GM12872 (cell line): Measurements from ENCODE around the gene ZYX.

Experiments
- TF ChIP-seq, protein P1 (sequence below): IDR thresholded peaks from 3 replicates; pipeline ENCODE4 v1.5.1; 2011; ENCODE audit warnings: low read depth, mild to moderate bottlenecking, low read length, moderate library complexity; ENCODE audit not compliant: insufficient read depth

ZYX gene

DNA sequence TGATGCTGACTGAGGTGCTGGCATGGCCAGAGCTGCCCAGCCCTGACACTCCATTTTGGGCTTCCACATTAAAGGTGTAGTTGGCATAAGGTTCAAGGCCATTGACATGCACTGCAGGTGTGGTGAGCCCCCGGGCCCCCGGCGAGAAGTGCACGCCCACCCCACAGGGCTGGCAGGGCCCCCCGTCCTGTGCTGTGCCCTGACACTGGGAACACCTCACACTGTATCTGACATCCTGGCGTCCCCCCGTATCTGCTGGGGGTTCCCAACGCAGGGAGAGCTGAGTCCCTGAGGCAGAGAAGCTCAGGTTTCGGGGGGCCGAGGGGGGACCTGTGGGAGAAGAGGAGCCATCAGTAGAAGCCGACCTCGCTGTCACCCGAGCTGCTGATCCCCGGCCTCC, 17.5 kb downstream of the ZYX start:
- TF ChIP-seq, protein P1, sequence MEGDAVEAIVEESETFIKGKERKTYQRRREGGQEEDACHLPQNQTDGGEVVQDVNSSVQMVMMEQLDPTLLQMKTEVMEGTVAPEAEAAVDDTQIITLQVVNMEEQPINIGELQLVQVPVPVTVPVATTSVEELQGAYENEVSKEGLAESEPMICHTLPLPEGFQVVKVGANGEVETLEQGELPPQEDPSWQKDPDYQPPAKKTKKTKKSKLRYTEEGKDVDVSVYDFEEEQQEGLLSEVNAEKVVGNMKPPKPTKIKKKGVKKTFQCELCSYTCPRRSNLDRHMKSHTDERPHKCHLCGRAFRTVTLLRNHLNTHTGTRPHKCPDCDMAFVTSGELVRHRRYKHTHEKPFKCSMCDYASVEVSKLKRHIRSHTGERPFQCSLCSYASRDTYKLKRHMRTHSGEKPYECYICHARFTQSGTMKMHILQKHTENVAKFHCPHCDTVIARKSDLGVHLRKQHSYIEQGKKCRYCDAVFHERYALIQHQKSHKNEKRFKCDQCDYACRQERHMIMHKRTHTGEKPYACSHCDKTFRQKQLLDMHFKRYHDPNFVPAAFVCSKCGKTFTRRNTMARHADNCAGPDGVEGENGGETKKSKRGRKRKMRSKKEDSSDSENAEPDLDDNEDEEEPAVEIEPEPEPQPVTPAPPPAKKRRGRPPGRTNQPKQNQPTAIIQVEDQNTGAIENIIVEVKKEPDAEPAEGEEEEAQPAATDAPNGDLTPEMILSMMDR, result no peak

DNA sequence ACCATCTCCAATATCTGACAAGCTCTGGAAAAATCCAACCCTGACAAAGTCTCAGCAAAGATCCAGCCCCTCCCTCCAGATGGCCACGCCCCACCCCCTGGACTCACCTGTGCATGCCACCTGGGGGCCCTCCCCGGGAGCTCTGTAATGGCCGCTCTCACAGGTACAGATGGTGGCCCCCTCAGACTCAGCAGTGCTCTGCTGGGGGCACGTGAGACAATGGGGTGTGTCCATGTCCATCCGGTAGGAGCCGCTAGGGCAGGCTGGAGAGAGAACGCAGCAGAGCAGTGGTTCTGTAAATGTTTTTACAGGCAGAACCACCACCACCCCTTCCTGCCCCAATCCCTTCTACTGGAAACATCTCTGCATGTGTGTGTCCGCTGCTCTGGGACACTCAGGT, 18.0 kb downstream of the ZYX start:
- TF ChIP-seq, protein P1, result no peak

DNA sequence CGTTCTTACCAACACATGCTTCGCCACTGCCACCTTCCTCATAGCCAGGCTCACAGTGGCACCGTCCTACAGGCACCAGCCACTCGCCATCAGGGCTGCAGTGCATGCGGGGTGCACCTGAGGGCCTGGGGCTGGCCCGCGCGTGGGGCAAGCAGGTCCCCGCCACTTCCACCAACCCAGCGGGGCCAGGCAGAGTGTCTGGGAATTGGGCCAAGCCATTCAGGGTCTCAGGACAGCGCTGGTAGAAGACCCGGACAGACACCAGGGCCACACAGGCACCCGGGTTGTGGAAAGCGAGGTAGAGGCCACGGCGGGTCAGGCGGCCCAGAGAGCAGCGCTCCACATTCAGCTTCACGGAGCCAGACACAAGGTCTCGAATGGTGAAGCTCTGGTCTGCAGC, 18.5 kb downstream of the ZYX start:
- TF ChIP-seq, protein P1, result no peak

DNA sequence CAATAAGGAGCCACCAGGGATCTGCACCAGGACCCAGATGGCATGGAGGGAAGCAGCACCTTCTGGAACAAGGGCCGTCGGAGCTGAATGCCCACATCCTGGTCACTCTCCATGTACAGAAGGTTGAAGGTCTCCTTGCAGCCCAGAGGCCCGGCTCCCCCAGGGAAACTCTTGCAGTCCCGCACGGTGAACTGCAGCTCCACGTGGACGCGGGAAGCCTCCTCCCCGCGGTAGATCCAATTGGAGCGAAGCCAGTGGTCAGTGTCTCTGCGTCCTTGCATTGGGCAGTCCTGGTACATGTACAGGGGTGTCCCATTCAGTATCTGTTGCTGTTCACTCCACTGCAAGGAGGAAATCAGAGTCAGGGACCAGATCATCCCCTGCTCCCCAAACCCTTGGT, 20.1 kb downstream of the ZYX start:
- TF ChIP-seq, protein P1, result no peak

DNA sequence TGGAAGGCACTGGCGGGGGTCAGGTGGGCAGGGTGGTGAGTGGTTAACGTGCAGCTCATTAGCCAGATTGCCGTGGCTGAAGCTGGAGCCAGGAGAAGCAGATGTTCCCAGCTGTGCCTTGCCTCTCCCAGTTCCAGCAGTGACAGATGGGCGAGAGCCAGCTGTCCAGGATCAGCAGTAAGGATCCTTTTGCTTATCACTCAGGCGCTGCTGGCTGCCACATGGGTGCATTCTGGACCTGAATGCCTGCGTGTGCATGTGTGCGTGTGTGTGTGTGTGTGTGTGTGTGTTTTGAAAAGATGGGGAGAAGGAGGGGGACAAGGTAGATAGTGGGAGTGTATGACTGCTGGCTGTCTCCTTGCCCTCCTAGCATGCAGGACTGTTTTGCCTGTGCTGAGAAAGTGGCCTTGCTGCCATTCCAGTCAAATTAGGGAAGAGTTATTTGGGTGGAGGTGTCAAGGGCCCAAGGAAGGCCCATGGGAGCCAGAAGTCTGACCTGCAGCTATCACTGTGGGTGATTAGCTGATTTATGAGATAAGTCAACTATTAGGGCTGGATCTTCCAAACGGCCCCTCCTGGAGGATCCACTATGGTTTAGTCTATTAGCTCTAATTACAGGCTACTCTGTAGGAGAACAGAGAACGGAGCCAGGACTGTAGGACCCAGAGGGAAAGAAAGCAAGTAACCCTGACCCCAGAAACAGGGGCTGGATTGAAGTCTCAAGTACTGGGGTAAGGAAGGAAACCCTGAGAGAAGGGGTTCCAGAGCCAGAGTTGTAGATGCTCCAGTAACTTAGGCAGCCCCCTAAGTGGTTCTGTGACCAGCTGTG, 24.2 kb downstream of the ZYX start:
- TF ChIP-seq, protein P1, result no peak

DNA sequence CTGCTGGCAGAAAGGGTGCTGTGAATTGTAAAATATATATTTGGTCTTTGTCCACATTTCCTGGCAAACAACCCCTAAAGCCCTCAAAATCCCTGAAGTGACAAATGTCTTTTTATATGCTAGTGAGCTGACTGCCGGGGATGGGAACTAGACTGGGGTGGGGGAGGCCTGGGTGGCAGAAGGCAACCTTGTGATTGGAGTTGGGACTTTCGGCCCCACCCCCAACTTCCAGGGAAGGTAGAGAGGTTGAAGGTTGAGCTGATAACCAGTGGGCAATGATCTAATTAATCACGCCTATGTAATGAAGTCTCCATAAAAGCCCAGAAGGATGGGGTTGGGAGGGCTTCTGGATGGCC, 24.8 kb downstream of the ZYX start:
- TF ChIP-seq, protein P1, result no peak

DNA sequence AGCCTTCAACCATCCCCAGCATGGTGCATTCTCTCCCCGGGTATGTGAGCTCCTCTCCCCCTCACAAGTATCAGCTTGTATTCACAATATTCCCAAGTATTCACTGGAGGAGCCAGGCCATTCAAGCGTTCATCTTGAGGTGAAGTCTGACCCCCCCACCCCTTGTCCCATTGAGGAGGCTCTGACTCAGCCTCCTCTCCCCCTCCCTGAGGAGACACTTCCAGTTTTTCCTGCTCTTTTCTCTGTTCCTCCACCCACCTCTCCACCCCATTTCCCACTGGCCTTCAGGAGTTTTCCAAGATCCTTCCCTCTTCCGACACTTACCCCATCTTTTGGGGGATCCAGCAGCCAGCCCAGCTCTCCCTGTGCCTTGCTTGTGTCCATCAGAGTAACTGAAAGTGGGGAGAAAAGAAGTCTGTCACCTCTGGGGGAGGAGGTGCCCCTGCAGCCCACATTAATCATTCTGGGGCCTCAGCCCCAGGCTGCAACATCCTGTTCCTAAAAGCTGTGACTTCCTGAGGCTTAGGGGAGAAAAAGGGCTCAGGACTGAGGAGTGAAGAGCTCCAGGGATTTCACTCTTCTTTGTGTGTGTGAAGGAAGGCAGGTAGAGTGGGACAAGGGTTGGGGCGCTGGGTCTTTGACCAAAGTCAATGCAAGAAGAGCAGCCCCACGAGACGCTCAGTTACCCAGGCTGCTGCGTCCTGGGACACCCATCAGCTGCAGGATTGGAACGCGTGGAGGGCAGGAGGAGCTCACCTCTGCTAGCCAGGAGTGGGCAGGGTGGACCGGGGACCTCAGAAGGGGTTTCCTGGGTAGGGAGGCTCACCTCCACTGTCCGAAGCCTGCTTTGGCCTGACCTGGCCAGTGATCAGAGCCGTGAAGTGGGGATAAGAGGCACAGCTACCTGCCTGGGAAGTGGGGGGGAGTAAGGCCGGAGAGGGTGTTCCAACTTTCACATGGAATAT, 26.4 kb downstream of the ZYX start:
- TF ChIP-seq, protein P1, result no peak
